Upper lobe of left lung (tissue), 6 donors: ENCODE measurements around the gene SYK. TPM values are rescaled to one million over a fixed set of nuclear protein-coding genes. Genes with fewer than 3 reads are reported as not detected.

Experiments used
- ATAC-seq, 2 donors: fragments of 200-7000 bp; cut with Tn5 transposase; one replicate each; pipeline ENCODE4 v1.9.1; 2022; ENCODE audit warnings: mild to moderate bottlenecking in 2 of 2, moderate library complexity in 2 of 2; ENCODE audit not compliant: low FRiP score in 2 of 2
- DNase-seq, 2 donors: peaks; one replicate each; pipeline ENCODE4 v3.0.0-alpha.2; 2019 to 2020
- H3K27ac ChIP-seq, 4 donors: fragments of 200-600 bp; sonication (generic); one replicate each; pipeline ENCODE4 v1.5.1; 2016 to 2019
- H3K27me3 ChIP-seq, 4 donors: fragments of 200-600 bp; sonication (generic); one replicate each; pipeline ENCODE4 v1.5.1; 2017 to 2019
- H3K36me3 ChIP-seq, 4 donors: fragments of 200-600 bp; sonication (generic); one replicate each; pipeline ENCODE4 v1.5.1; 2016 to 2019
- H3K4me1 ChIP-seq, 4 donors: fragments of 200-600 bp; sonication (generic); one replicate each; pipeline ENCODE4 v1.5.1; 2018 to 2019
- H3K4me3 ChIP-seq, 4 donors: fragments of 200-600 bp; sonication (generic); one replicate each; pipeline ENCODE4 v1.5.1; 2017 to 2019; ENCODE audit warnings: mild to moderate bottlenecking in 2 of 4, moderate library complexity in 1 of 4
- H3K9me3 ChIP-seq, 4 donors: fragments of 200-600 bp; sonication (generic); one replicate each; pipeline ENCODE4 v1.5.1; 2018 to 2019
- EP300 ChIP-seq, 4 donors: sonication (generic); formaldehyde crosslinking; IDR thresholded peaks; one replicate each; pipeline ENCODE4 v1.5.1; 2017; ENCODE audit warnings: antibody characterized with exemption in 4 of 4, control low read depth in 2 of 4
- POLR2A ChIP-seq, 4 donors: fragments of 450-650 bp; IDR thresholded peaks; one replicate each; pipeline ENCODE4 v1.5.1; 2016 to 2017; ENCODE audit warnings: antibody characterized with exemption in 4 of 4, mild to moderate bottlenecking in 2 of 4
- POLR2AphosphoS5 ChIP-seq, 2 donors: sonication (generic); formaldehyde crosslinking; IDR thresholded peaks; one replicate each; pipeline ENCODE4 v1.5.1; 2017; ENCODE audit warnings: antibody characterized with exemption in 2 of 2
- WGBS, 2 donors: methylation state at CpG; one replicate each; pipeline ENCODE4 v1.1.5; 2017 to 2018; 5-methylcytosine and 5-hydroxymethylcytosine counted together
- total RNA-seq, 6 donors: library from RNA; depleted of rRNA in 4 of 6; stranded (reverse); fragments of >200 nt in 4 of 6; gene quantifications; one replicate each; pipeline versions ENCODE4 v1.1.0 to v1.2.1, GENCODE V29; 2016 to 2021
- TF ChIP-seq, protein P1 (sequence below), 6 experiments: fragments of 450-650 bp in 4 of 6; fragments of 200-600 bp in 2 of 6; sonication (generic) in 2 of 6; IDR thresholded peaks; one replicate each; pipeline ENCODE4 v1.5.1; 2016 to 2019; ENCODE audit warnings: antibody characterized with exemption in 6 of 6
- donor health status: DM: no; HTN: no; CAD: no; lungs with moderate emphysema.
- donor health status: DM: no; HTN: yes; CAD: no; lungs with severe emphysema.

The SYK gene
- total RNA-seq, 6 donors from 2014 or later: 35.3 to 91.6 (median 47.6) TPM

DNA sequence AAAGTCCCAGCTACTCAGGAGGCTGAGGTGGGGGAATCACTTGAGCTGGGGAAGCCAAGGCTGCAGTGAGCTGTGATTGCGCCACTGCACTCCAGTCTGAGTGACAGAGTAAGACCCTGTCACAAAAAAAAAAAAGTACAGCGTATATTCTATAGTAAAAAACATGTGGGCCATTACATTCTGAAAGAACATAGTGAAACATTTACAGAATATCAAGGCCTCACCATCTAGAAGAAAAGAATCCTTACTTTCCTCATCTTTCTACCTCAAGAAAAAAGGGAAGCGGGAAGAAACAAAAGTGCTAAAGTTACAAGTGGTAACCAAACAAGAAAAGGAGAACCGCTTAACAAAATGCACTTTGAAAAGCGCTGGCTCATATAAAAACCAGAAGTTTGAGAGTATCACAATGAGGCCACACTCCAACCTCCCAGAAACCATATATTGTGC lies 5.7 kb upstream of the SYK start:
- TF ChIP-seq, protein P1, sequence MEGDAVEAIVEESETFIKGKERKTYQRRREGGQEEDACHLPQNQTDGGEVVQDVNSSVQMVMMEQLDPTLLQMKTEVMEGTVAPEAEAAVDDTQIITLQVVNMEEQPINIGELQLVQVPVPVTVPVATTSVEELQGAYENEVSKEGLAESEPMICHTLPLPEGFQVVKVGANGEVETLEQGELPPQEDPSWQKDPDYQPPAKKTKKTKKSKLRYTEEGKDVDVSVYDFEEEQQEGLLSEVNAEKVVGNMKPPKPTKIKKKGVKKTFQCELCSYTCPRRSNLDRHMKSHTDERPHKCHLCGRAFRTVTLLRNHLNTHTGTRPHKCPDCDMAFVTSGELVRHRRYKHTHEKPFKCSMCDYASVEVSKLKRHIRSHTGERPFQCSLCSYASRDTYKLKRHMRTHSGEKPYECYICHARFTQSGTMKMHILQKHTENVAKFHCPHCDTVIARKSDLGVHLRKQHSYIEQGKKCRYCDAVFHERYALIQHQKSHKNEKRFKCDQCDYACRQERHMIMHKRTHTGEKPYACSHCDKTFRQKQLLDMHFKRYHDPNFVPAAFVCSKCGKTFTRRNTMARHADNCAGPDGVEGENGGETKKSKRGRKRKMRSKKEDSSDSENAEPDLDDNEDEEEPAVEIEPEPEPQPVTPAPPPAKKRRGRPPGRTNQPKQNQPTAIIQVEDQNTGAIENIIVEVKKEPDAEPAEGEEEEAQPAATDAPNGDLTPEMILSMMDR (IDR thresholded peaks at IDR 0.05): no peak
- TF ChIP-seq POLR2A (IDR thresholded peaks at IDR 0.05) (no peak), EP300 (IDR thresholded peaks at IDR 0.05) (no peak), POLR2AphosphoS5 (IDR thresholded peaks at IDR 0.05) (no peak)
- peaks cover 0 to 13% (median 12%) of the 10 kb centered on the region in 4 donors for H3K4me1 ChIP-seq
- H3K27me3 ChIP-seq: no peaks in the 10 kb centered on the region
- no peaks in the 10 kb centered on the region for H3K36me3 ChIP-seq
- no peak overlapping the region for H3K4me3 ChIP-seq
- DNase-seq (peak in 1 of 2 donors; percentile 66), ATAC-seq (peak in 1 of 2 donors; percentile 84)
- 50 to 65% methylated on average over 5 of the region's 5 CpGs for WGBS, 2 donors
- H3K9me3 ChIP-seq: no peaks in the 10 kb centered on the region
- H3K27ac ChIP-seq: peak overlapping the region; percentile 35 to 76 (median 60)

DNA sequence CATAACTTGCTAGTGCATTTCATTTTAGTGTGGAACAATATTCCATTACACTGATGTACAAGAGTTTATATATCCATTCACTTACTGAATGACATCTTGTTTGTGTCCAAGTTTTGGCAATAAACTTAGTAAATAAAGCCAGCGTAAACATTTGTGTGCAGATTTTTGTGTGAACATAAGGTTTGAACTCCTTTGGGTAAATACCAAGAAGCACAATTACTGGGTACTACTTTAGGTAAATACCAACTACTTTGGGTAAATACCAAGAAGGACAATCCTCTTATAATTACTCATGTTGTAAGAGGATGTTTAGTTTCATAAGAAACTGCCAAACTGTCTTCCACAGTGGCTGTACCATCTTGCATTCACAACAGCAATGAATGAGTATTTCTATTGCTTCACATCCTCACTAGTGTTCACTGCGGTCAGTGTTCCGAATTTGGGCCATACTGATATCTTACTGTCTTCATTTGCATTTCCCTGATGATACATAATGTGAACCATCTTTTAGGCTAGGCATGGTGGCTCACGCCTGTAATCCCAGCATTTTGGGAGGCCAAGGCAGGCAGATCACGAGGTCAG lies 2.3 kb upstream of the SYK start:
- ATAC-seq (no peak), DNase-seq (no peak)
- Histone ChIP-seq H3K27me3 (no peaks in the 10 kb centered on the region), H3K4me3 (no peak overlapping the region), H3K27ac (peak overlapping the region in 2 of 4 donors; percentile 42 to 93), H3K9me3 (no peaks in the 10 kb centered on the region), H3K36me3 (no peaks in the 10 kb centered on the region), H3K4me1 (peaks cover 0 to 25% (median 15%) of the 10 kb centered on the region in 4 donors)
- peak in 1 of 2 donors; percentile 23 for TF ChIP-seq POLR2AphosphoS5 (IDR thresholded peaks at IDR 0.05)
- TF ChIP-seq, protein P1 (IDR thresholded peaks at IDR 0.05): no peak
- WGBS, 2 donors: 64 to 78% methylated on average over 5 of the region's 5 CpGs

DNA sequence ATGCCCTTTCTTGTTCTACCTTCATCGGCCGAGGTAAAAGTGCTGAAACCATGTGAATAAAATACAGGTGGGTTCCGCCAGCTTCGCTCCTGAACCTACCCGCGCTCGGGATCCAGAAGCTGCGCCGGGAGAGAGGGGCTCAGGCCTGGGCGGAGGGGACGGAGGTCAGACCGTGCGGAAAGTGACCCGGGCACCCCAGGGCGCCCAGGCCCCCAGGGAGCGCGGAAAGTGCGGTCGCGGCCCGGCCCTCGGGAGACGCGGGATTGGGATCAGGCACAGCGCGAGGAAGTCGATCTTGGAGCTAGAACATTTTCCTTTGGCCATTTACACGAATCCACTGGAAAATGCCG lies 329 bp downstream of the SYK start:
- H3K27me3 ChIP-seq: no peaks in the 10 kb centered on the region
- H3K4me1 ChIP-seq: peaks cover 0 to 20% (median 7%) of the 10 kb centered on the region in 4 donors
- H3K4me3 ChIP-seq: peak overlapping the region; percentile 2 to 61 (median 50)
- H3K36me3 ChIP-seq: no peaks in the 10 kb centered on the region
- peak overlapping the region; percentile 88 to 93 (median 89) for H3K27ac ChIP-seq
- 2 to 3% methylated on average over 24 to 29 of the region's 29 CpGs for WGBS, 2 donors
- TF ChIP-seq EP300 (IDR thresholded peaks at IDR 0.05) (no peak), POLR2A (IDR thresholded peaks at IDR 0.05) (no peak), POLR2AphosphoS5 (IDR thresholded peaks at IDR 0.05) (no peak)
- TF ChIP-seq, protein P1 (IDR thresholded peaks at IDR 0.05): no peak
- ATAC-seq (peak; percentile 65 to 70), DNase-seq (peak in 1 of 2 donors; percentile 89)
- no peaks in the 10 kb centered on the region for H3K9me3 ChIP-seq

DNA sequence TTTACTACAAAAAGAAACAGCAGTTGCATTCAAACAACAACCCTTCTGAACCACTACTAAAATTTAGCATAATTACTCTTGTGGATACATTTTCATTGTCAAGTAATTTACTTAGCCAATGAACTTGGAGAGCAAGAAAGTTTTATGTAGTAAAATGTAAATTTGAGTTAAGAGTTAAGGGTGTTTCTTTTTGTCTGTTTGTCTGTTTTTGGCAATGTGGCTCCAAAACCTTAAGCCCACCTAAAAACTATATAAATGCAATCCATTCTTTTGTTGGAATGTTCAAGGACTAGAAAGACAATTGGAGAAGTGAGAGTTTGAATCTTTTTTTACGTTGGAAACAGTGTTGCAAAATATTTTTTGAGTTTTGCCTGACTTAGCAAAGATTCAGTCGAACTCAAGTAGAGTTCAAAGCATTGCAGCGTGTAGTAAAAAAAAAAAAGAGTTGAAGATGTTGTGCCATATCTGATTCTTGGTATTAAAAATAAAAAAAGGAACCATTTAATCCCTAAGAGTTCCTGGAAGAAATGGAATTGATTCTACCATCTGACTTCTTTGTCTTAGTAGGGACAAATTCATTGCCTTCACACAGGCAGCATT lies 867 bp downstream of the SYK start:
- TF ChIP-seq, protein P1 (IDR thresholded peaks at IDR 0.05): no peak
- TF ChIP-seq POLR2AphosphoS5 (IDR thresholded peaks at IDR 0.05) (no peak), EP300 (IDR thresholded peaks at IDR 0.05) (no peak), POLR2A (IDR thresholded peaks at IDR 0.05) (no peak)
- DNase-seq: no peak
- no peaks in the 10 kb centered on the region for H3K27me3 ChIP-seq
- H3K27ac ChIP-seq: peak overlapping the region; percentile 88 to 93 (median 89)
- 32 to 42% methylated on average over 3 of the region's 3 CpGs for WGBS, 2 donors
- H3K9me3 ChIP-seq: no peaks in the 10 kb centered on the region
- H3K4me3 ChIP-seq: peak overlapping the region; percentile 2 to 61 (median 50)
- H3K36me3 ChIP-seq: no peaks in the 10 kb centered on the region
- H3K4me1 ChIP-seq: peaks cover 0 to 20% (median 7%) of the 10 kb centered on the region in 4 donors
- ATAC-seq: peak in 1 of 2 donors; percentile 31
